HG03025 (cell line): ENCODE measurements around the gene ADGRA3.
"Not testable (repeated sequence)": the region's sequence is repeated elsewhere in the genome, so short reads cannot be mapped to it uniquely, and the experiment has no call there.

Source experiments
- ATAC-seq: cut with Tn5 transposase; IDR thresholded peaks from one replicate; pipeline ENCODE4 v1.9.1; 2021; ENCODE audit warnings: mild to moderate bottlenecking, moderate library complexity; ENCODE audit not compliant: unreplicated experiment, low FRiP score

ADGRA3 gene

GRCh38 chr4:22480675-22481327, 35.1 kb downstream of the ADGRA3 start:
- no peak for ATAC-seq

GRCh38 chr4:22478426-22478825, 37.4 kb downstream of the ADGRA3 start:
- no peak for ATAC-seq

- no peak for ATAC-seq
Measured at GRCh38 chr4:22477813-22478182, 38.1 kb downstream of the ADGRA3 start.

GRCh38 chr4:22477136-22477812, 38.6 kb downstream of the ADGRA3 start:
- no peak for ATAC-seq

GRCh38 chr4:22476011-22476410, 39.9 kb downstream of the ADGRA3 start:
- no peak for ATAC-seq

GRCh38 chr4:22475311-22475646, 40.6 kb downstream of the ADGRA3 start:
- ATAC-seq = not testable (repeated sequence)

- ATAC-seq = no peak
Measured at GRCh38 chr4:22474636-22475310, 41.1 kb downstream of the ADGRA3 start.

GRCh38 chr4:22473268-22473667, 42.6 kb downstream of the ADGRA3 start:
- ATAC-seq = no peak

- ATAC-seq = no peak
Measured at GRCh38 chr4:22471999-22472461, 43.8 kb downstream of the ADGRA3 start.

- ATAC-seq = no peak
Measured at GRCh38 chr4:22471419-22471818, 44.4 kb downstream of the ADGRA3 start.

GRCh38 chr4:22466581-22466980, 49.3 kb downstream of the ADGRA3 start:
- ATAC-seq = no peak

- no peak for ATAC-seq
Measured at GRCh38 chr4:22465996-22466395, 49.9 kb downstream of the ADGRA3 start.

- no peak for ATAC-seq
Measured at GRCh38 chr4:22465349-22465748, 50.5 kb downstream of the ADGRA3 start.

- ATAC-seq = no peak
Measured at GRCh38 chr4:22463179-22463578, 52.7 kb downstream of the ADGRA3 start.

- ATAC-seq = no peak
Measured at GRCh38 chr4:22462688-22463087, 53.2 kb downstream of the ADGRA3 start.

- ATAC-seq = no peak
Measured at GRCh38 chr4:22460266-22460665, 55.6 kb downstream of the ADGRA3 start.

- ATAC-seq = no peak
Measured at GRCh38 chr4:22458098-22458497, 57.8 kb downstream of the ADGRA3 start.

- no peak for ATAC-seq
Measured at GRCh38 chr4:22457348-22457747, 58.5 kb downstream of the ADGRA3 start.

- no peak for ATAC-seq
Measured at GRCh38 chr4:22456291-22456690, 59.6 kb downstream of the ADGRA3 start.

GRCh38 chr4:22454955-22455354, 60.9 kb downstream of the ADGRA3 start:
- no peak for ATAC-seq

GRCh38 chr4:22454216-22454838, 61.5 kb downstream of the ADGRA3 start:
- no peak for ATAC-seq
